ENCODE measurements around the gene ARHGEF6.

Gene ARHGEF6

GRCh38 chrX:136755411-136755810, 25.3 kb downstream of the ARHGEF6 start:
- ChIA-PET POLR2A (no interaction called here), CTCF (no interaction called here)
- TF ChIP-seq CTCF (IDR thresholded peaks at IDR 0.05; ENCODE audit: insufficient read depth, low read length, missing control alignments) = no peak
- no peak overlapping the region for H3K4me3 ChIP-seq (ENCODE audit: low read depth, low read length)
- DNase-seq (ENCODE audit: low read depth, low spot score) = no peak

- POLR2A ChIA-PET = no interaction called here
Measured at GRCh38 chrX:136754651-136755050, 26.1 kb downstream of the ARHGEF6 start.

GRCh38 chrX:136752796-136753195, 27.9 kb downstream of the ARHGEF6 start:
- POLR2A ChIA-PET = no interaction called here
- no peak for DNase-seq (ENCODE audit: low read depth, low spot score)
- no peak overlapping the region for H3K4me3 ChIP-seq (ENCODE audit: low read depth, low read length)
- CTCF ChIA-PET = interaction anchor here (1.1 to 1.6 kb wide), 3 partner anchors 13 to 25 kb away, joined by 3 to 4 read pairs (median 3); no protein-coding TSS in a partner anchor
- TF ChIP-seq CTCF (IDR thresholded peaks at IDR 0.05; ENCODE audit: insufficient read depth, low read length, missing control alignments) = no peak

More at GRCh38 chrX:136754651-136755050, 26.1 kb downstream of the ARHGEF6 start:
- CTCF ChIA-PET = no interaction called here
- TF ChIP-seq CTCF (IDR thresholded peaks at IDR 0.05; ENCODE audit: insufficient read depth, low read length, missing control alignments) = no peak
- no peak overlapping the region for H3K4me3 ChIP-seq (ENCODE audit: low read depth, low read length)
- no peak for DNase-seq (ENCODE audit: low read depth, low spot score)

- H3K4me3 ChIP-seq (ENCODE audit: low read depth, low read length) = no peak overlapping the region
- ChIA-PET POLR2A (no interaction called here), CTCF (interaction anchor here (1.5 to 1.6 kb wide), 2 partner anchors 13 to 24 kb away, joined by 3 to 4 read pairs; no protein-coding TSS in a partner anchor)
- no peak for DNase-seq (ENCODE audit: low read depth, low spot score)
- TF ChIP-seq CTCF (IDR thresholded peaks at IDR 0.05; ENCODE audit: insufficient read depth, low read length, missing control alignments) = no peak
Measured at GRCh38 chrX:136752346-136752745, 28.4 kb downstream of the ARHGEF6 start.

GRCh38 chrX:136750364-136750763, 30.4 kb downstream of the ARHGEF6 start:
- POLR2A ChIA-PET = no interaction called here
- CTCF ChIA-PET = no interaction called here

More at GRCh38 chrX:136750364-136750763, 30.4 kb downstream of the ARHGEF6 start:
- DNase-seq (ENCODE audit: low read depth, low spot score) = no peak
- TF ChIP-seq CTCF (IDR thresholded peaks at IDR 0.05; ENCODE audit: insufficient read depth, low read length, missing control alignments) = no peak
- no peak overlapping the region for H3K4me3 ChIP-seq (ENCODE audit: low read depth, low read length)
